T-helper 17 cell (primary cell): ENCODE results near the gene SLC13A2. TPM values are rescaled to one million over a fixed set of nuclear protein-coding genes. Genes with fewer than 3 reads are reported as not detected.
A peak's percentile ranks its signal among the peaks of the same experiment; 100 is the strongest.

Source experiments
- ATAC-seq: fragments of 150-1000 bp; cut with Tn5 transposase; 2 replicates; pipeline ENCODE4 v1.10.0; 2021; ENCODE audit warnings: mild to moderate bottlenecking, moderate library complexity
- DNase-seq, 3 donors: peaks; one replicate each; pipeline versions ENCODE4 v3.0.0 to v3.0.0-alpha.2; 2020 to 2021
- H3K9me3 ChIP-seq: one replicate; pipeline ENCODE4 v1.7.0; 2013; ENCODE audit warnings: low read length, mild to moderate bottlenecking; ENCODE audit not compliant: control insufficient read depth, poor library complexity, severe bottlenecking
- H3K27ac Mint-ChIP-seq: one replicate; pipeline ENCODE4 v1.8.0; 2022; ENCODE audit warnings: mild to moderate bottlenecking, moderate library complexity, mixed read lengths
- H3K27me3 Mint-ChIP-seq: one replicate; pipeline ENCODE4 v1.8.0; 2022; ENCODE audit warnings: mixed read lengths
- H3K36me3 Mint-ChIP-seq: one replicate; pipeline ENCODE4 v1.8.0; 2022; ENCODE audit warnings: low read depth, mixed read lengths
- H3K4me1 Mint-ChIP-seq: one replicate; pipeline ENCODE4 v1.8.0; 2022; ENCODE audit warnings: mild to moderate bottlenecking, mixed read lengths
- H3K4me3 Mint-ChIP-seq: one replicate; pipeline ENCODE4 v1.8.0; 2022; ENCODE audit warnings: mild to moderate bottlenecking, moderate library complexity, mixed read lengths
- total RNA-seq, 4 donors: library from RNA in 2 of 4; stranded (reverse) in 2 of 4; gene quantifications; one replicate each; pipeline ENCODE4 v1.2.3 and lab custom pipeline; 2022 to 2026

Gene SLC13A2
- total RNA-seq, 2 donors from 2014 or later: not detected

GRCh38 chr17:28532050-28532960 lies 58.9 kb downstream of the SLC13A2 start:
- no peak for ATAC-seq
- peaks cover 3% of the 10 kb centered on the region for H3K4me1 Mint-ChIP-seq
- H3K9me3 ChIP-seq: no peaks in the 10 kb centered on the region
- no peak for DNase-seq
- no peak overlapping the region for H3K27ac Mint-ChIP-seq
- H3K4me3 Mint-ChIP-seq: no peak overlapping the region
- H3K36me3 Mint-ChIP-seq: no peaks in the 10 kb centered on the region
- peaks cover 7% of the 10 kb centered on the region for H3K27me3 Mint-ChIP-seq

- Mint-ChIP-seq H3K4me1 (peaks cover 3% of the 10 kb centered on the region), H3K36me3 (no peaks in the 10 kb centered on the region), H3K4me3 (no peak overlapping the region), H3K27ac (no peak overlapping the region), H3K27me3 (peaks cover 7% of the 10 kb centered on the region)
- no peaks in the 10 kb centered on the region for H3K9me3 ChIP-seq
- ATAC-seq: no peak
- DNase-seq: no peak
These were observed 59.8 kb downstream of the SLC13A2 start for GRCh38 chr17:28533091-28533807.

DNA sequence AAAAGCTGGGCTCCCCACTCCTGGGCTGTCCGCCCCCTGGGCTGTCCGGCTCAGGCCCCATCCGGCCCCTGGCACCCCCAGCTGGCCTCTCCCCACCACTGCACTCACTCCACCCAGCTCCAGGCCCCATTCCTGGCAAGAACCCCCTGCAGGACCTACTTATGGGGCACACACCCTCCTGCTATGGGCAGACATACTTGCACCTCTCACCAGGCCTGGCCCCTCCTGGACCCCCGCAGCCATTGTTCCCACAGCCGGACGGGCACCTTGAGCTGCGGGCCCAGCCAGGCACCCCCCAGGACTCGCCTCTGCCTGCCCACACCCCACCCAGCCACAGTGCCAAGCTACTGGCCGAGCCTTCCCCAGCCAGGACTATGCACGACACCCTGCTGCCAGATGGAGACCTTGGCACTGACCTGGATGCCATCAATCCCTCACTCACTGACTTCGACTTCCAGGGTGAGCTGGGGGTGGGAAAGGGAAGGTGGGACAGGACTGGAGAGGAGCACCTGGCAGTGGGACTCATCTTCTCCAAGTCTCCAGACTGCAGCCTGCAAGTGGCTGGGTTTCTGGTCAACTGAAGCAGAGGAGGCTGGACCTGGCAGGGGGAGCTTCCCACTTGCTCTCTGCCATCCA lies 61.4 kb downstream of the SLC13A2 start:
- Mint-ChIP-seq H3K4me3 (no peak overlapping the region), H3K36me3 (no peaks in the 10 kb centered on the region), H3K27me3 (peaks cover 7% of the 10 kb centered on the region), H3K27ac (no peak overlapping the region), H3K4me1 (peaks cover 3% of the 10 kb centered on the region)
- ATAC-seq (no peak), DNase-seq (no peak)
- no peaks in the 10 kb centered on the region for H3K9me3 ChIP-seq

- peaks cover 3% of the 10 kb centered on the region for H3K4me1 Mint-ChIP-seq
- no peak for ATAC-seq
- H3K36me3 Mint-ChIP-seq: no peaks in the 10 kb centered on the region
- no peak for DNase-seq
- peaks cover under 1% of the 10 kb centered on the region for H3K27me3 Mint-ChIP-seq
- H3K9me3 ChIP-seq: no peaks in the 10 kb centered on the region
- H3K27ac Mint-ChIP-seq: peak overlapping the region; percentile 21
- no peak overlapping the region for H3K4me3 Mint-ChIP-seq
These were observed 63.2 kb downstream of the SLC13A2 start for GRCh38 chr17:28536532-28537218.

- peaks cover 3% of the 10 kb centered on the region for H3K4me1 Mint-ChIP-seq
- peak overlapping the region; percentile 21 for H3K27ac Mint-ChIP-seq
- H3K27me3 Mint-ChIP-seq: no peaks in the 10 kb centered on the region
- no peak for DNase-seq
- H3K36me3 Mint-ChIP-seq: no peaks in the 10 kb centered on the region
- H3K4me3 Mint-ChIP-seq: no peak overlapping the region
- H3K9me3 ChIP-seq: no peaks in the 10 kb centered on the region
- ATAC-seq: no peak
These were observed 63.8 kb downstream of the SLC13A2 start for GRCh38 chr17:28537219-28537610.

DNA sequence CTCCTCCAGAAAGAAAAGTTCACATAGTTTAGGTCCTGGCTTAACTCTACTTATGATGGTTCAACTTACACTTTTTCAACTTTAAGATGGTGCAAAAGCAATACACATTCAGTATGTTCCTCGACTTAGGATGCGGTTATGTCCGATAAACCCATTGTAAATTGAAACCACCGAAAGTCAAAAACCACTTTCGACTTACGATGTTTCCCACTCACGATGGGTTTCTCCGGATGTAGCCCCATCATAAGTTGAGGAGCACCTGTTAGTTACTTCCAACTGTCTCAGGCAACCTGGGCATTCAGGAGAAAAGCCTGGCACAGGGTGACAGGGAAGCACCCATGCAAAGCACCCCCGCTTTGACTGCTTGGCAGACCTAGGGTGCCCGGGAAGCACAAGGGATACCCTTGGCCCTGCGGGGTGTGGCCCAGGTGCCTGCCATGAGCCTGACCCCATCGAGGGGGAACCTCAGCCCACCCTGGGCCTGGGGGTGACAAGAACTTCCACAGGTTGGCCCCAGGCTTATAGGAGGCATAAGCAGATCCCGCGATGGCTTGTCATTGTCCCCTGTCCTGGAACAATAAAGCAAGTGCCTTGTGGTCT lies 65.0 kb downstream of the SLC13A2 start:
- no peaks in the 10 kb centered on the region for H3K9me3 ChIP-seq
- Mint-ChIP-seq H3K4me1 (peaks cover 2% of the 10 kb centered on the region), H3K27ac (peak overlapping the region; percentile 29), H3K36me3 (no peaks in the 10 kb centered on the region), H3K4me3 (no peak overlapping the region), H3K27me3 (no peaks in the 10 kb centered on the region)
- ATAC-seq (no peak), DNase-seq (no peak)

DNA sequence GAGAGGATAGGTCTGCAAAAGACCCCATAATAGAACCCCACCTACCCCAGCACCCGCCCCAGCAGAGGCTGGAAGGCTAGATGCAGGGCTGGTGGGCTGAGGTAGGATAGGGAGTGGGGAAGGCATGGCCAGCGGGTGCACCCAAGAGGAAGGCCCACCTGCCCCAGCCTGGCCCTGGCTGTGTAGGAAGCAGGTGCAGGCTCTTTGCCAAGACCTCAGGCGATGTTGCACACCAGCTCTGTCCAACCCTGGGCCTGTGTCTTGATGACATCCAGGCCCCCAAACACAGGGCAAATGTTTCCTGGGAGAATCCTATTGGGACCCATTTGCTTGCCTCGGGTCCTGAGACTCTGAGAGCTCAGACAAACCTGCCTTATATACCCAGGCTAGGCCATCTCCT lies 66.8 kb downstream of the SLC13A2 start:
- Mint-ChIP-seq H3K4me1 (peaks cover 4% of the 10 kb centered on the region), H3K27ac (peak overlapping the region; percentile 54), H3K27me3 (no peaks in the 10 kb centered on the region), H3K36me3 (peaks cover 4% of the 10 kb centered on the region), H3K4me3 (peak overlapping the region; percentile 15)
- DNase-seq: no peak
- no peaks in the 10 kb centered on the region for H3K9me3 ChIP-seq
- no peak for ATAC-seq

DNA sequence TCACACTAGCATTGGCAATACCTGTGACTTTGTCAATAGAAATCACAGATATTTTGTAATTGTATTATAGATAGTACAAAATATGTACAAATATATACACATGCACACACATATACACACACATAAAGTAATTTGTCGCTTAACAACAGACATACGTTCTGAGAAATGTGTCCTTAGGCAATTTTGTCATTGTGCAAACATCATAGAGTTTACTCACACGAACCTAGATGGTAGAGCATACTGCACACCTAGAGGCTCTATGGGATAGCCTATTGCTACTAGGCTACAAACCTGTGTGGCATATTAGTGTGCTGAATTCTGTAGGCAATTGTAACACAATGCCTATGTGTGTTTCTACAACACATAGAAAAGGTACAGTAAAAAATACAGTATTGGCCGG lies 68.0 kb downstream of the SLC13A2 start:
- peaks cover 4% of the 10 kb centered on the region for H3K4me1 Mint-ChIP-seq

GRCh38 chr17:28544402-28545140 lies 71.1 kb downstream of the SLC13A2 start:
- ATAC-seq (no peak), DNase-seq (no peak)
- Mint-ChIP-seq H3K27ac (no peak overlapping the region), H3K4me1 (peaks cover 22% of the 10 kb centered on the region), H3K4me3 (peak overlapping the region; percentile 52), H3K27me3 (no peaks in the 10 kb centered on the region), H3K36me3 (peaks cover 6% of the 10 kb centered on the region)
- no peaks in the 10 kb centered on the region for H3K9me3 ChIP-seq

More for the DNA sequence above, 68.0 kb downstream of the SLC13A2 start:
- Mint-ChIP-seq H3K27me3 (no peaks in the 10 kb centered on the region), H3K4me3 (no peak overlapping the region), H3K36me3 (peaks cover 6% of the 10 kb centered on the region), H3K27ac (no peak overlapping the region)
- no peak for DNase-seq
- H3K9me3 ChIP-seq: no peaks in the 10 kb centered on the region
- ATAC-seq: no peak

GRCh38 chr17:28545141-28545503 lies 71.7 kb downstream of the SLC13A2 start:
- ATAC-seq (no peak), DNase-seq (no peak)
- H3K9me3 ChIP-seq: no peaks in the 10 kb centered on the region
- Mint-ChIP-seq H3K36me3 (peaks cover 6% of the 10 kb centered on the region), H3K27ac (peak overlapping the region; percentile 62), H3K27me3 (no peaks in the 10 kb centered on the region), H3K4me3 (peak overlapping the region; percentile 52), H3K4me1 (peaks cover 26% of the 10 kb centered on the region)

DNA sequence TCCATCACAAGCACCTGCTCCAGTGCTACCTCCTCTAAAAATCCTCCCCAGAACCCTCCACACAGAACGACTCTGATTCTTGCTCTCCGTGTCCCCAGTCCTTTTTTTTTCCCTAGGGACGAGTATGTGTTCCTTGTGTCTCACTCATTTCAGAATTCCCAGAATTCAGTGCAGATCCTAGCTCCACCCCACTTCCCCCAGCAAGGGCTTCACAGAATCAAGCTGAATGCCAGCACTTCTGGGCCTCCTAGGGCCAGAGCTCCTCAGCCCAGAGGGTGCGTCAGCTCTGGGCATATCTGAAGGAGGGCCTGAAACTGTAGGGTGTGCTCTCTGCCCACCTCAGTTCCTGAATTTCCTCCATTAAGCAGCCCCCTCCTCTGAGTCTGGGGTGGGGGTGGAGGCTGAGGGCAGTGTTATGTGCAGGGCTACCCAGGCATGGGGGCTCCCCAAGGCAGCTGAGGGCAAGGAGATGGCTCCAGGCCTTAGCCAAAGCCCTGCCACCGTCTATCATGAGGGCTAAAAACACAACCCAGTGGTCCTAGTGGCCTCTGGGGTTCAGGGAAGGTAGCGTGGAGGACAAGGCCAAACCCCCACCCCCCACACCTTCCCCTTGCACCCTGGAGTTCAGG lies 72.5 kb downstream of the SLC13A2 start:
- H3K27ac Mint-ChIP-seq: peak overlapping the region; percentile 62
- peaks cover 33% of the 10 kb centered on the region for H3K4me1 Mint-ChIP-seq
- peaks cover 6% of the 10 kb centered on the region for H3K36me3 Mint-ChIP-seq
- DNase-seq (no peak), ATAC-seq (no peak)
- H3K4me3 Mint-ChIP-seq: no peak overlapping the region
- no peaks in the 10 kb centered on the region for H3K9me3 ChIP-seq
- no peaks in the 10 kb centered on the region for H3K27me3 Mint-ChIP-seq
